GM12874 (cell line): ENCODE data around the gene MAGEB4.

Experiments used
- TF ChIP-seq, protein P1 (sequence below): IDR thresholded peaks from 2 replicates; pipeline ENCODE4 v1.5.1; 2011; ENCODE audit warnings: low read depth, mild to moderate bottlenecking, control low read depth, low read length, moderate library complexity; ENCODE audit not compliant: insufficient read depth

Gene MAGEB4

DNA sequence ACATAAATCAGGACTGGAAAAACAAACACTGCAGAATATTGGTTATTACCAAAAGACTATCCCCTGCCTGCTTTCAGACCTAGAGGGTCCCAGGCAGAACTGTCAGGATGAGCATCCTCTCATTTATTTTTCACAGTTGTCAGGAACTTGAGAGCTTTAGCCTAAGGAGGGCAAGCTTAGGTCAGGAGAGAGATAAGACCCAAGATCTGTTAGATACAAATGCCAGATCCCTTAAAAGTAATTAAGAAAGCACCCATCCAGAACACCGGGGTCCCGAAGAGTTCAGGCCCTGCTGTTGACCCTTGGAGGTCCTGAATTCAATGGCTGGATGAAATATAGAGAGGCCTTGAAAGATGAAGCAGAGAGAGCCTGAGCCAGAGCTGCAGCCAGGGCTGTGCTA lies 17.3 kb upstream of the MAGEB4 start:
- TF ChIP-seq, protein P1, sequence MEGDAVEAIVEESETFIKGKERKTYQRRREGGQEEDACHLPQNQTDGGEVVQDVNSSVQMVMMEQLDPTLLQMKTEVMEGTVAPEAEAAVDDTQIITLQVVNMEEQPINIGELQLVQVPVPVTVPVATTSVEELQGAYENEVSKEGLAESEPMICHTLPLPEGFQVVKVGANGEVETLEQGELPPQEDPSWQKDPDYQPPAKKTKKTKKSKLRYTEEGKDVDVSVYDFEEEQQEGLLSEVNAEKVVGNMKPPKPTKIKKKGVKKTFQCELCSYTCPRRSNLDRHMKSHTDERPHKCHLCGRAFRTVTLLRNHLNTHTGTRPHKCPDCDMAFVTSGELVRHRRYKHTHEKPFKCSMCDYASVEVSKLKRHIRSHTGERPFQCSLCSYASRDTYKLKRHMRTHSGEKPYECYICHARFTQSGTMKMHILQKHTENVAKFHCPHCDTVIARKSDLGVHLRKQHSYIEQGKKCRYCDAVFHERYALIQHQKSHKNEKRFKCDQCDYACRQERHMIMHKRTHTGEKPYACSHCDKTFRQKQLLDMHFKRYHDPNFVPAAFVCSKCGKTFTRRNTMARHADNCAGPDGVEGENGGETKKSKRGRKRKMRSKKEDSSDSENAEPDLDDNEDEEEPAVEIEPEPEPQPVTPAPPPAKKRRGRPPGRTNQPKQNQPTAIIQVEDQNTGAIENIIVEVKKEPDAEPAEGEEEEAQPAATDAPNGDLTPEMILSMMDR, result no peak

DNA sequence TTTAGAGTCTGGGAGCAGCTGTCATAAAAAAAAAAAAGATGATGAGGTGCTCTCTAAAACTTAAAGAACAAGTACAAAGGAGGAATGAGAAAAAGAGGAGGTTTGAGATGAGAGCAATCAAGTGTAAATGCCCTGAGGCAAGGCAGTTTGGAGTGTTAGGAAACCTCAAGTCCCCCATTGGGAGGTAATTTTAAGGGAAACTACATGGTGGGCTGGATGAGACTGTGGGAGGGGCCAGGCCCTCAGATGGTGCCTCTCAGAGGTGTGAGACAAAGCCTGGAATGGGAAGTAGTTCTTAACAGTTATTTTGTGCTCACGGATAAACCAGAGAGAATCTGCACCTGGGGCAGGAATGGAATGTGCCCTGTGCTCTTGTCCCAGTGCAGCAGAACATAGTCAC lies 13.3 kb upstream of the MAGEB4 start:
- TF ChIP-seq, protein P1, result no peak

- TF ChIP-seq, protein P1, result no peak
Observed at GRCh38 chrX:30230395-30230794, 11.4 kb upstream of the MAGEB4 start, which contains the start of gene MAGEB3. TSS of gene MAGEB3 (plus strand) at chrX:30230657. CDS start at chrX:30235925, 5,268 bp downstream.

DNA sequence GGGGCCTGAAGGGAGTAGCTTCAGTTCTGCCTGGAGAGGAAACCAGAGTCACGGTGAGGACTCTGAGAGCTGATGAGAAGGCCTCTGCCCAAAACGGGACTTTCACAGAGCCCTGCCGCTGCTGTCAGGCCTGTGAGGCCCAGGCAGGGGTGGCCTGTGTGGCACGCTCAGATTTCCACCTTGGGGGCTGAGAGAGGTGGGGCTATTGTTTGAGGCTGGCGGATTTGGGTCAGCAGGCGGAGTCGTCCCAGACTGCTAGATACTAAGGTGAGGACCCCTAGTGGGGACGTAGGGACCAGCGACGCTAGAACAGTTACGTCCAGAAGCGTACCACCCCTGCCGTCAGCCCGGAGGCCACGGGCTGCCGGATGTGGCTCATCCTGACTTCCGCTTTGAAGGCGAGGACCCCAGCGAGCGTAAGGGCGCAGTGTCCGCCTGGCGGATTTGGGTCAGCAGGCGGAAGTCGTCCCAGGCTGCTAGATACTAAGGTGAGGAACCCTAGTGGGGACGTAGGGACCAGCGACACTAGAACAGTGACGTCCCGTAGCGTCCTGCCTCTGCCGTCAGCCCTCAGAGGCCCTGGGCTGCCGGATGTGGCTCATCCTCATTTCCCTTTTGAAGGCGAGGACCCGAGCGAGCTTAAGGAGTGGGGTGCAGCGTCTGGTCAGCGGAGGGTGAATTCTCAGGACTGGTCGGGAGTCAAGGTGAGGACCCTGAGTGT lies 5.1 kb downstream of the MAGEB4 start, which contains the start of gene MAGEB1:
Gene MAGEB1 (plus strand): TSS at position 378 of the 721 bp plus-strand sequence. CDS start 3,348 bp downstream, outside the sequence.
- TF ChIP-seq, protein P1, result no peak

- TF ChIP-seq, protein P1, result no peak
Observed at GRCh38 chrX:30248854-30249253, 7.1 kb downstream of the MAGEB4 start.

DNA sequence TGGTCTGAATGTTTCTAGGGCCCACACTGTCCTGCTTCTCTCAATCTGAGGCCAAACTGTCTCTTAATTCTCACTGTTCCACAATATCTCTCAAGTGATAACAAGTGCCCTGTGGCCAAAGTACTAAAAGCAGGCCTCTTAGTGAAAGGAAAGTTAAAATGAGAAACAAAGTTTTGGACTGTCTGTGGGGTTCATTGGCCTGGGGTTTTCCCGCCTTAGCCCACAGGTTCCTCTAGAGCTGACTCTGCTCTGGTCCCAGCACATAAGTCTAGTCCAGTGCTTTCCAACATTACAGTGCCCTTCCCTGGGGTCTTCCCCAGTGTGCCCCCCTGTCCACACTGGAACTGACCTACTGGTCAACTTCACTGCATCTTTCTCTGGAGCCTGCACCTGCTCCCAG lies 11.5 kb downstream of the MAGEB4 start:
- TF ChIP-seq, protein P1, result no peak

DNA sequence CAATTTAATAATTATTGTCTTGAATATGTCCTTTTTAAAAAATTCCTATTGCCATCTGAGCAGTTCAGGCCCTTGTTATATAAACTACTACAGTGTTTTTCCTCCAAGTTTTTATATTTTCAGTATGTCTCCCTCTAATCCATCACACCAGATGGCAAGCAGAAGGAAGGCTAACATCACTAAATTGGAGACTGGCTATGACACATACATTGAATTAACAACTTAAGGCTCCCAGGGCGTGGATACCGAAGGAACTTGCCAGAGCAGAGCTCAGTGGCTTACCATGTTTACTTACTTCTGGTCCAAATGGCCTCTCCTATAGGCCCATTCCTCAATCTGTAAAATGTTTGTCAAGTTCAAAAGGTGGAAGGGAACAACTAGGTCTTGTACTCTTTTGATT lies 18.1 kb downstream of the MAGEB4 start:
- TF ChIP-seq, protein P1, result no peak
